HepG2 (cell line): ENCODE results near the gene RNF10. TPM values are rescaled to one million over a fixed set of nuclear protein-coding genes. Genes with fewer than 3 reads are reported as not detected.

Experiments used
- ATRX ChIP-seq: sonication (generic); formaldehyde crosslinking; IDR thresholded peaks from 2 replicates; pipeline ENCODE4 v1.4.0; 2020; ENCODE audit warnings: missing genetic modification reagents, borderline replicate concordance
- CREB1 ChIP-seq, 2 experiments: fragments of 450-650 bp in 1 of 2; IDR thresholded peaks; 2 replicates each; pipeline ENCODE4 v1.6.1; 2016 to 2017; ENCODE audit warnings: control low read depth in 1 of 2, mild to moderate bottlenecking in 1 of 2, missing compliant biosample characterization in 1 of 2, missing genetic modification characterization in 1 of 2
- ELF1 ChIP-seq: sonication (generic); formaldehyde crosslinking; IDR thresholded peaks from 2 replicates; pipeline ENCODE4 v1.4.0; 2020; ENCODE audit warnings: missing genetic modification reagents
- MIER2 ChIP-seq: IDR thresholded peaks from 2 replicates; pipeline ENCODE4 v1.6.1; 2016; ENCODE audit warnings: missing biosample characterization, missing genetic modification reagents
- NFE2 ChIP-seq: sonication (generic); formaldehyde crosslinking; IDR thresholded peaks from 2 replicates; pipeline ENCODE4 v1.4.0; 2020; ENCODE audit warnings: missing genetic modification reagents
- NFYC ChIP-seq: IDR thresholded peaks from 2 replicates; pipeline ENCODE4 v1.6.1; 2016; ENCODE audit warnings: missing genetic modification reagents, missing compliant biosample characterization
- NONO ChIP-seq, 2 experiments: fragments of 450-650 bp in 1 of 2; sonication (generic) in 1 of 2; formaldehyde crosslinking in 1 of 2; IDR thresholded peaks in 1 of 2; conservative IDR thresholded peaks in 1 of 2; 2 replicates each; pipeline versions ENCODE4 v1.6.1 to v1.8.0; 2017 to 2022; ENCODE audit warnings: mild to moderate bottlenecking in 1 of 2, missing genetic modification reagents in 1 of 2, moderate library complexity in 1 of 2
- NPAS2 ChIP-seq: sonication (generic); formaldehyde crosslinking; IDR thresholded peaks from 2 replicates; pipeline ENCODE4 v1.8.0; 2022; ENCODE audit warnings: mild to moderate bottlenecking, missing genetic modification reagents, borderline replicate concordance
- PCBP1 ChIP-seq: fragments of 200-400 bp; formaldehyde crosslinking; IDR thresholded peaks from 2 replicates; pipeline ENCODE4 v1.6.1; 2017; ENCODE audit warnings: mild to moderate bottlenecking, low read depth, low read length, borderline replicate concordance
- PHF20 ChIP-seq: sonication (generic); formaldehyde crosslinking; IDR thresholded peaks from 2 replicates; pipeline ENCODE4 v1.5.0; 2020; ENCODE audit warnings: mild to moderate bottlenecking, missing genetic modification reagents
- ZBTB21 ChIP-seq: sonication (generic); formaldehyde crosslinking; IDR thresholded peaks from 2 replicates; pipeline ENCODE4 v1.4.0; 2020; ENCODE audit warnings: missing genetic modification reagents
- ZBTB3 ChIP-seq: sonication (generic); formaldehyde crosslinking; IDR thresholded peaks from 2 replicates; pipeline ENCODE4 v1.4.0; 2020; ENCODE audit warnings: low read depth, mild to moderate bottlenecking, moderate library complexity, missing genetic modification reagents, borderline replicate concordance
- ZFP1 ChIP-seq: IDR thresholded peaks from 2 replicates; pipeline ENCODE4 v1.6.1; 2016
- ZFYVE20 ChIP-seq: sonication (generic); formaldehyde crosslinking; IDR thresholded peaks from 2 replicates; pipeline ENCODE4 v1.8.0; 2023; ENCODE audit warnings: low read depth, mild to moderate bottlenecking, moderate library complexity, missing genetic modification reagents, borderline replicate concordance
- ZNF121 ChIP-seq: sonication (generic); formaldehyde crosslinking; IDR thresholded peaks from 2 replicates; pipeline ENCODE4 v1.5.0; 2020; ENCODE audit warnings: mild to moderate bottlenecking, missing genetic modification reagents
- ZNF256 ChIP-seq: sonication (generic); formaldehyde crosslinking; conservative IDR thresholded peaks from 2 replicates; pipeline ENCODE4 v1.4.0; 2020; ENCODE audit warnings: missing genetic modification reagents
- ZNF547 ChIP-seq: sonication (generic); formaldehyde crosslinking; IDR thresholded peaks from 2 replicates; pipeline ENCODE4 v1.5.1; 2020; ENCODE audit warnings: mild to moderate bottlenecking, missing genetic modification reagents
- ZNF550 ChIP-seq: sonication (generic); formaldehyde crosslinking; IDR thresholded peaks from 2 replicates; pipeline ENCODE4 v1.4.0; 2020; ENCODE audit warnings: mild to moderate bottlenecking, missing genetic modification reagents, borderline replicate concordance
- ZNF567 ChIP-seq: sonication (generic); formaldehyde crosslinking; IDR thresholded peaks from 2 replicates; pipeline ENCODE4 v1.8.1; 2023; ENCODE audit warnings: mild to moderate bottlenecking, missing genetic modification reagents, borderline replicate concordance
- ZNF776 ChIP-seq: sonication (generic); formaldehyde crosslinking; IDR thresholded peaks from 2 replicates; pipeline ENCODE4 v1.4.0; 2020; ENCODE audit warnings: mild to moderate bottlenecking, missing genetic modification reagents
- ZNF878 ChIP-seq: sonication (generic); formaldehyde crosslinking; IDR thresholded peaks from 2 replicates; pipeline ENCODE4 v1.8.1; 2023; ENCODE audit warnings: mild to moderate bottlenecking, missing genetic modification reagents, moderate library complexity
- polyA plus RNA-seq, 8 experiments: library from polyadenylated mRNA; depleted of rRNA in 3 of 8; stranded (reverse) in 7 of 8; unstranded in 1 of 8; fragments of >200 nt; fragmentation: Illumina TruSeq in 4 of 8; extraction: Trizol in 4 of 8; gene quantifications; 2 replicates each; pipeline versions ENCODE4 v1.2.1 to v1.2.3, GENCODE V29; 2011 to 2016; ENCODE audit warnings: low read depth in 4 of 8, missing spikeins in 1 of 8, mixed read lengths in 1 of 8; ENCODE audit not compliant: insufficient read depth in 1 of 8
- total RNA-seq, 5 experiments: library from RNA; depleted of rRNA; stranded (reverse); fragments of >200 nt; fragmentation: Illumina TruSeq; extraction: Trizol; gene quantifications; 2 replicates each; pipeline ENCODE4 v1.2.3, GENCODE V29; 2016; ENCODE audit warnings: low read depth in 1 of 5
- TF ChIP-seq, protein P1 (sequence below): sonication (generic); formaldehyde crosslinking; IDR thresholded peaks from 2 replicates; pipeline ENCODE4 v1.5.0; 2020; ENCODE audit warnings: mild to moderate bottlenecking, missing genetic modification reagents, borderline replicate concordance
- TF ChIP-seq, protein P2 (sequence below): sonication (generic); formaldehyde crosslinking; IDR thresholded peaks from 2 replicates; pipeline ENCODE4 v1.5.0; 2020; ENCODE audit warnings: missing genetic modification reagents
- TF ChIP-seq, protein P3 (sequence below): sonication (generic); formaldehyde crosslinking; IDR thresholded peaks from 2 replicates; pipeline ENCODE4 v1.4.0; 2020; ENCODE audit warnings: mild to moderate bottlenecking, low read depth, missing genetic modification reagents

RNF10 gene
- total and polyA plus RNA-seq, 2 of the 13 experiments (the other 11 are each of a cell fraction or from before 2014, with no cell fraction given), result 62.5 to 88.0 TPM

DNA sequence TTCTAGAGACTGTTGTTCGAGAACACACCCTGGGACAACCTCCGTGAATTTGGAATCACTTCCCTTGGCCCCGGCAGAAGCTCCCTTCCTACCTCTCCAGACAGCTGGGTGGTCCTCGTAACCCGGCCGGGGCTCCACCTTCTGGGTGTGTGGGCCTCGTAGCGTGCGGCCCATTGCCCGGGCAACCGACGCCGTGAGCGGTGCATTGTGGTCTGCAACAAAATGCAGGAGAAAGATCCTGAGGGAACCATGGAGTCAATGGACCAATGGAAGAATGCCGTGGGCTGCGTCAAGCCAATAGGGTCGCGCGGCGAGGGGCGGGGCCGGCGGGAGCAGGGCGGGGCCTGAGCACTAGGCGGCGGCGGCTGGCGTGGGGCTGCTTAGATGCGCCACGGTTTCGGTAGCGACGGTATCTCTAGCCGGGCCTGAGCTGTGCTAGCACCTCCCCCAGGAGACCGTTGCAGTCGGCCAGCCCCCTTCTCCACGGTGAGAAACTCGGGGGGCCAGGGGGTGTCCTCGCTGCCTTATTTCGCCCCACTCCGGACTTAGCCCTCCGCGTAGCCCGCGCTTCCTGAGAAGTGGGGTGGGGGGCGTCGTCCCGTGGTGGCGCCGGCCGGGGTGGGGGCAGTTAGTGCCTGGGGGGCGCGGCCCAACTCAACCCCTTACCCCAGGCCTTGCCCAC, 38.3 kb upstream of the RNF10 start, which contains the start of gene DYNLL1 (continued):
- TF ChIP-seq, protein P1, sequence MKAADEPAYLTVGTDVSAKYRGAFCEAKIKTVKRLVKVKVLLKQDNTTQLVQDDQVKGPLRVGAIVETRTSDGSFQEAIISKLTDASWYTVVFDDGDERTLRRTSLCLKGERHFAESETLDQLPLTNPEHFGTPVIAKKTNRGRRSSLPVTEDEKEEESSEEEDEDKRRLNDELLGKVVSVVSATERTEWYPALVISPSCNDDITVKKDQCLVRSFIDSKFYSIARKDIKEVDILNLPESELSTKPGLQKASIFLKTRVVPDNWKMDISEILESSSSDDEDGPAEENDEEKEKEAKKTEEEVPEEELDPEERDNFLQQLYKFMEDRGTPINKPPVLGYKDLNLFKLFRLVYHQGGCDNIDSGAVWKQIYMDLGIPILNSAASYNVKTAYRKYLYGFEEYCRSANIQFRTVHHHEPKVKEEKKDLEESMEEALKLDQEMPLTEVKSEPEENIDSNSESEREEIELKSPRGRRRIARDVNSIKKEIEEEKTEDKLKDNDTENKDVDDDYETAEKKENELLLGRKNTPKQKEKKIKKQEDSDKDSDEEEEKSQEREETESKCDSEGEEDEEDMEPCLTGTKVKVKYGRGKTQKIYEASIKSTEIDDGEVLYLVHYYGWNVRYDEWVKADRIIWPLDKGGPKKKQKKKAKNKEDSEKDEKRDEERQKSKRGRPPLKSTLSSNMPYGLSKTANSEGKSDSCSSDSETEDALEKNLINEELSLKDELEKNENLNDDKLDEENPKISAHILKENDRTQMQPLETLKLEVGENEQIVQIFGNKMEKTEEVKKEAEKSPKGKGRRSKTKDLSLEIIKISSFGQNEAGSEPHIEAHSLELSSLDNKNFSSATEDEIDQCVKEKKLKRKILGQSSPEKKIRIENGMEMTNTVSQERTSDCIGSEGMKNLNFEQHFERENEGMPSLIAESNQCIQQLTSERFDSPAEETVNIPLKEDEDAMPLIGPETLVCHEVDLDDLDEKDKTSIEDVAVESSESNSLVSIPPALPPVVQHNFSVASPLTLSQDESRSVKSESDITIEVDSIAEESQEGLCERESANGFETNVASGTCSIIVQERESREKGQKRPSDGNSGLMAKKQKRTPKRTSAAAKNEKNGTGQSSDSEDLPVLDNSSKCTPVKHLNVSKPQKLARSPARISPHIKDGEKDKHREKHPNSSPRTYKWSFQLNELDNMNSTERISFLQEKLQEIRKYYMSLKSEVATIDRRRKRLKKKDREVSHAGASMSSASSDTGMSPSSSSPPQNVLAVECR (CRISPR knock-in tag), result peak; percentile 98
- no peak for TF ChIP-seq ELF1 (CRISPR knock-in tag)
- no peak for TF ChIP-seq NONO (IDR thresholded peaks at IDR 0.05)
- TF ChIP-seq NONO (CRISPR knock-in tag; conservative IDR thresholded peaks at IDR 0.05), result peak; percentile 52
- TF ChIP-seq NFE2, result no peak
- TF ChIP-seq PCBP1, result no peak
- no peak for TF ChIP-seq ATRX (CRISPR knock-in tag)
- TF ChIP-seq ZNF878 (CRISPR knock-in tag), result no peak
- no peak for TF ChIP-seq ZNF256 (CRISPR knock-in tag)
- TF ChIP-seq ZNF121, result no peak
- no peak for TF ChIP-seq ZFP1 (CRISPR knock-in tag)
- no peak for TF ChIP-seq ZNF567
- TF ChIP-seq ZNF547 (CRISPR knock-in tag), result no peak
- TF ChIP-seq MIER2 (CRISPR knock-in tag), result no peak
- no peak for TF ChIP-seq ZNF550 (CRISPR knock-in tag)
- TF ChIP-seq, protein P2, sequence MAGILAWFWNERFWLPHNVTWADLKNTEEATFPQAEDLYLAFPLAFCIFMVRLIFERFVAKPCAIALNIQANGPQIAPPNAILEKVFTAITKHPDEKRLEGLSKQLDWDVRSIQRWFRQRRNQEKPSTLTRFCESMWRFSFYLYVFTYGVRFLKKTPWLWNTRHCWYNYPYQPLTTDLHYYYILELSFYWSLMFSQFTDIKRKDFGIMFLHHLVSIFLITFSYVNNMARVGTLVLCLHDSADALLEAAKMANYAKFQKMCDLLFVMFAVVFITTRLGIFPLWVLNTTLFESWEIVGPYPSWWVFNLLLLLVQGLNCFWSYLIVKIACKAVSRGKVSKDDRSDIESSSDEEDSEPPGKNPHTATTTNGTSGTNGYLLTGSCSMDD, result no peak
- TF ChIP-seq PHF20 (CRISPR knock-in tag), result peak; percentile 72
- TF ChIP-seq ZBTB21 (CRISPR knock-in tag), result no peak
- peak; percentile 80 for TF ChIP-seq CREB1 (IDR thresholded peaks at IDR 0.05)
- TF ChIP-seq CREB1 (CRISPR knock-in tag; IDR thresholded peaks at IDR 0.05), result no peak
- TF ChIP-seq ZNF776, result no peak; the same call in 1 of the 2 replicates
- no peak for TF ChIP-seq ZBTB3 (CRISPR knock-in tag)
- TF ChIP-seq NFYC (CRISPR knock-in tag), result peak; percentile 97
- TF ChIP-seq NPAS2 (CRISPR knock-in tag), result no peak
- TF ChIP-seq, protein P3, sequence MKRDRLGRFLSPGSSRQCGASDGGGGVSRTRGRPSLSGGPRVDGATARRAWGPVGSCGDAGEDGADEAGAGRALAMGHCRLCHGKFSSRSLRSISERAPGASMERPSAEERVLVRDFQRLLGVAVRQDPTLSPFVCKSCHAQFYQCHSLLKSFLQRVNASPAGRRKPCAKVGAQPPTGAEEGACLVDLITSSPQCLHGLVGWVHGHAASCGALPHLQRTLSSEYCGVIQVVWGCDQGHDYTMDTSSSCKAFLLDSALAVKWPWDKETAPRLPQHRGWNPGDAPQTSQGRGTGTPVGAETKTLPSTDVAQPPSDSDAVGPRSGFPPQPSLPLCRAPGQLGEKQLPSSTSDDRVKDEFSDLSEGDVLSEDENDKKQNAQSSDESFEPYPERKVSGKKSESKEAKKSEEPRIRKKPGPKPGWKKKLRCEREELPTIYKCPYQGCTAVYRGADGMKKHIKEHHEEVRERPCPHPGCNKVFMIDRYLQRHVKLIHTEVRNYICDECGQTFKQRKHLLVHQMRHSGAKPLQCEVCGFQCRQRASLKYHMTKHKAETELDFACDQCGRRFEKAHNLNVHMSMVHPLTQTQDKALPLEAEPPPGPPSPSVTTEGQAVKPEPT (CRISPR knock-in tag), result 0 out of 2 replicates have a peak, but pooled peaks have one; percentile 30
- 0 out of 2 replicates have a peak, but pooled peaks have one; percentile 12 for TF ChIP-seq ZFYVE20 (CRISPR knock-in tag)
